Measurements from ENCODE around the gene SH3RF3.

DNA sequence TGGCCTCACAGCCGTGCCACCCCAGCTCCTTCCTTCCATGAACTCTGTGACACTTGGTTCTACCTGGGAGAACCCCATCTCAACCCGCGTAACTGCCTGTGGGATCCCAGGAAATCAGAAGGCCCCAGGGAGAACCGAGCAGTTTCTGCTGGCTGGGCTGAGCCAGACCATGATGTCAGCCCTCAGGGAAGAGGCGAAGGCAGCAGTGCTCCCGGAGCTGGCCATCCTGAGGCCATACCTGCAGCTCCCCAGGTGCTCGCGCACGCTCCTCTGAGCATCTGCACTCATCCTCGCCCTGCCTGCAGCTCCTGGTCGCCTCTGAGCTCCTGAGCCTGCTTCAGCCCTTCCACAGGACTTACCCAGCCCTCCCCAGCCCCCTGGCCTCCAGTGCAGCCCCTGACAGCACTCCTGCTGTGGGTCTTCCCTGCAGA is 298.7 kb downstream of the SH3RF3 start:
- TF ChIP-seq CTCF (IDR thresholded peaks at IDR 0.05; ENCODE audit: low read depth, low read length) = no peak
- no peak for TF ChIP-seq MAX (IDR thresholded peaks at IDR 0.05; ENCODE audit: low read depth, low read length)
- no peak for TF ChIP-seq POLR2A (IDR thresholded peaks at IDR 0.05; ENCODE audit: extremely low read depth, insufficient read length)

Measured in NB4 (cell line).